Chondrocyte (in vitro differentiated cells): ENCODE measurements around the gene TERF2IP. TPM values are rescaled to one million over a fixed set of nuclear protein-coding genes. Genes with fewer than 3 reads are reported as not detected.

Experiments used
- DNase-seq: peaks from one replicate; pipeline ENCODE4 v3.0.0; 2021; ENCODE audit warnings: mixed read lengths, low spot score
- H3K27ac Mint-ChIP-seq: one replicate; pipeline ENCODE4 v1.8.0; 2021; ENCODE audit warnings: mild to moderate bottlenecking, moderate library complexity, mixed read lengths; ENCODE audit not compliant: unreplicated experiment
- H3K27me3 Mint-ChIP-seq: 2 replicates; pipeline ENCODE4 v1.8.0; 2021; ENCODE audit warnings: low read depth, mixed read lengths
- H3K36me3 Mint-ChIP-seq: 2 replicates; pipeline ENCODE4 v1.8.0; 2021; ENCODE audit warnings: low read depth, mixed read lengths
- H3K4me1 Mint-ChIP-seq: 2 replicates; pipeline ENCODE4 v1.8.0; 2021; ENCODE audit warnings: low read depth, mild to moderate bottlenecking, mixed read lengths
- H3K4me3 Mint-ChIP-seq: one replicate; pipeline ENCODE4 v1.8.0; 2021; ENCODE audit warnings: mild to moderate bottlenecking, moderate library complexity, mixed read lengths; ENCODE audit not compliant: unreplicated experiment
- H3K9me3 Mint-ChIP-seq: 2 replicates; pipeline ENCODE4 v1.8.0; 2021; ENCODE audit warnings: low read depth, mixed read lengths
- total RNA-seq: library from RNA; stranded (reverse); gene quantifications from 3 replicates; pipeline ENCODE4 v1.2.1, GENCODE V29; 2021
- TF ChIP-seq, protein P1 (sequence below): fragments of 200-600 bp; sonication (generic); IDR thresholded peaks from 2 replicates; pipeline ENCODE4 v1.5.0; 2021; ENCODE audit warnings: antibody characterized with exemption, mild to moderate bottlenecking, moderate library complexity

The TERF2IP gene
- total RNA-seq, 1 donor from 2014 or later: 62.8 TPM

GRCh38 chr16:75653922-75654321 lies 6.3 kb downstream of the TERF2IP start:
- TF ChIP-seq, protein P1, sequence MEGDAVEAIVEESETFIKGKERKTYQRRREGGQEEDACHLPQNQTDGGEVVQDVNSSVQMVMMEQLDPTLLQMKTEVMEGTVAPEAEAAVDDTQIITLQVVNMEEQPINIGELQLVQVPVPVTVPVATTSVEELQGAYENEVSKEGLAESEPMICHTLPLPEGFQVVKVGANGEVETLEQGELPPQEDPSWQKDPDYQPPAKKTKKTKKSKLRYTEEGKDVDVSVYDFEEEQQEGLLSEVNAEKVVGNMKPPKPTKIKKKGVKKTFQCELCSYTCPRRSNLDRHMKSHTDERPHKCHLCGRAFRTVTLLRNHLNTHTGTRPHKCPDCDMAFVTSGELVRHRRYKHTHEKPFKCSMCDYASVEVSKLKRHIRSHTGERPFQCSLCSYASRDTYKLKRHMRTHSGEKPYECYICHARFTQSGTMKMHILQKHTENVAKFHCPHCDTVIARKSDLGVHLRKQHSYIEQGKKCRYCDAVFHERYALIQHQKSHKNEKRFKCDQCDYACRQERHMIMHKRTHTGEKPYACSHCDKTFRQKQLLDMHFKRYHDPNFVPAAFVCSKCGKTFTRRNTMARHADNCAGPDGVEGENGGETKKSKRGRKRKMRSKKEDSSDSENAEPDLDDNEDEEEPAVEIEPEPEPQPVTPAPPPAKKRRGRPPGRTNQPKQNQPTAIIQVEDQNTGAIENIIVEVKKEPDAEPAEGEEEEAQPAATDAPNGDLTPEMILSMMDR: no peak
- no peak for DNase-seq
- Mint-ChIP-seq H3K27ac (peak overlapping the region; percentile 62), H3K4me1 (peaks cover 50% of the 10 kb centered on the region), H3K4me3 (no peak overlapping the region), H3K9me3 (no peaks in the 10 kb centered on the region), H3K36me3 (peaks cover 31% of the 10 kb centered on the region), H3K27me3 (no peaks in the 10 kb centered on the region)

- Mint-ChIP-seq H3K4me3 (no peak overlapping the region), H3K36me3 (peaks cover 30% of the 10 kb centered on the region), H3K27ac (no peak overlapping the region), H3K4me1 (peaks cover 13% of the 10 kb centered on the region), H3K27me3 (no peaks in the 10 kb centered on the region), H3K9me3 (no peaks in the 10 kb centered on the region)
- DNase-seq: no peak
- TF ChIP-seq, protein P1: no peak
Observed at GRCh38 chr16:75658175-75658574, 10.6 kb downstream of the TERF2IP start.

DNA sequence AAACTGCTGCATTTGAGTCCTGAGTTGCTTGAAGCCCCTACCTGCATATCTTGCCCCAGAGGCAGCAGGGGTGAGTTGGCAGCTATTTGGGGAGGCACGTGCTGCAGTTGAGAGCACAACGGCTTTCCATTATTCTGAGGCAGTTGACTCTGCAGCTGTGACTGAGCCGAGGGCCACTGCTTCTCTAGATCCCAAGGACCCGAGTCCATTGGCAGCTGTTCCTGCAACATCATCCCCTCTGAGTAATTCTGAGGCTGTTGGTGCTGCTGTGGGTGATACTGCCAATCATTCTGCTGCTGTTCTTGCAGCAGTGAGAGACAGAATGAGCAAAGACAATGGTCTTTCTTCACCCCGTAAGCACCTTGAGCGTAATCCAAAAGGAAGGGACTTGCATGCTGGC lies 12.7 kb downstream of the TERF2IP start:
- TF ChIP-seq, protein P1: no peak
- Mint-ChIP-seq H3K9me3 (no peaks in the 10 kb centered on the region), H3K4me3 (no peak overlapping the region), H3K4me1 (no peaks in the 10 kb centered on the region), H3K27ac (no peak overlapping the region), H3K36me3 (peaks cover 22% of the 10 kb centered on the region), H3K27me3 (no peaks in the 10 kb centered on the region)
- DNase-seq: no peak

DNA sequence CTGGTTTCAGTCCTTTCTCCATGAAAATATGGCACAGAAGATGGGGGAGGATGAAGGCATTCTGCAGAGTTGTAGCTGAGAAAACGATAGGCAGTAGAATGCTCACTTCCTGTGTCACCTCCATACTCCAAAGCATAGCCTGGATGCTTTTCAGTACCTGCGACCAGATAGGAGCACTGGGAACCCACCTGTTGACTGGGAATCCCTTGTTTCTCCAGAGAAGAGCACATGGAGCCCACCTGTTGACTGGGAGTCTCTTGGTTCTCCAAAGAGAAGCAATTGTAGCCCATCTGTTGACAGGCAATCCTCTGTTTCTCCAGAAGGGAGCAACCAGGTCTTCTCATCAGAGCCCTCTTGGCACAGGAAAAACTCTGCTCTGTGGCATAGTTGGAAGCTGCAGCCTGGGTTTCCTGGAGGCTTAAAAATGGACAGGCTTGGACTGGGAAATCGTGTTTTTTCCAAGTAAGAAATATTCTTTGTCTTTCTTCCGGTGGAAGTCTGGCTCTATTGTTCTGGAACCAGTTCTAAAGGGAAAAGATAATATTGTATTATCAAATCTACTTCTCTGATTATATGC lies 13.2 kb downstream of the TERF2IP start:
- H3K27ac Mint-ChIP-seq: no peak overlapping the region
- H3K4me3 Mint-ChIP-seq: no peak overlapping the region
- TF ChIP-seq, protein P1: no peak
- H3K4me1 Mint-ChIP-seq: no peaks in the 10 kb centered on the region
- no peaks in the 10 kb centered on the region for H3K27me3 Mint-ChIP-seq
- H3K36me3 Mint-ChIP-seq: peaks cover 22% of the 10 kb centered on the region
- H3K9me3 Mint-ChIP-seq: no peaks in the 10 kb centered on the region
- DNase-seq: no peak

GRCh38 chr16:75667503-75667902 lies 19.9 kb downstream of the TERF2IP start:
- Mint-ChIP-seq H3K4me3 (no peak overlapping the region), H3K27ac (no peak overlapping the region), H3K9me3 (no peaks in the 10 kb centered on the region), H3K4me1 (no peaks in the 10 kb centered on the region), H3K27me3 (no peaks in the 10 kb centered on the region), H3K36me3 (no peaks in the 10 kb centered on the region)
- TF ChIP-seq, protein P1: no peak
- DNase-seq: no peak
